Measurements from ENCODE around the gene CD53.

- TF ChIP-seq GATA2 (IDR thresholded peaks at IDR 0.05; ENCODE audit: low read depth, low read length) = no peak
- no peak for TF ChIP-seq GATA3 (IDR thresholded peaks at IDR 0.05; ENCODE audit: low read depth, low read length)
These were observed 43.8 kb downstream of the CD53 start for GRCh38 chr1:110916669-110917306.

Measured in SH-SY5Y (cell line).